ENCODE results near the gene PPP1R12B.
"Not testable (repeated sequence)": the region's sequence is repeated elsewhere in the genome, so short reads cannot be mapped to it uniquely, and the experiment has no call there.

The PPP1R12B gene

GRCh38 chr1:202403381-202403780 is 54.9 kb downstream of the PPP1R12B start:
- DNase-seq, result not testable (repeated sequence)

GRCh38 chr1:202405928-202406327 is 57.4 kb downstream of the PPP1R12B start:
- no peak for DNase-seq

- not testable (repeated sequence) for DNase-seq
Measured at GRCh38 chr1:202406896-202407295, 58.4 kb downstream of the PPP1R12B start.

- DNase-seq, result not testable (repeated sequence)
Measured at GRCh38 chr1:202407378-202407777, 58.9 kb downstream of the PPP1R12B start.

- not testable (repeated sequence) for DNase-seq
Measured at GRCh38 chr1:202410251-202410650, 61.8 kb downstream of the PPP1R12B start.

- peak; percentile 30 for DNase-seq
Measured at GRCh38 chr1:202410854-202411357, 62.4 kb downstream of the PPP1R12B start.

GRCh38 chr1:202411422-202411821 is 62.9 kb downstream of the PPP1R12B start:
- DNase-seq, result no peak

GRCh38 chr1:202412421-202412820 is 63.9 kb downstream of the PPP1R12B start:
- not testable (repeated sequence) for DNase-seq

- DNase-seq, result peak; percentile 53
Measured at GRCh38 chr1:202416641-202417040, 68.1 kb downstream of the PPP1R12B start.

- DNase-seq, result peak; percentile 25
Measured at GRCh38 chr1:202417141-202417540, 68.6 kb downstream of the PPP1R12B start.

- DNase-seq, result not testable (repeated sequence)
Measured at GRCh38 chr1:202417762-202418201, 69.3 kb downstream of the PPP1R12B start.

GRCh38 chr1:202419731-202420130 is 71.2 kb downstream of the PPP1R12B start:
- DNase-seq, result not testable (repeated sequence)

GRCh38 chr1:202420422-202421094 is 72.1 kb downstream of the PPP1R12B start:
- not testable (repeated sequence) for DNase-seq

GRCh38 chr1:202422709-202423108 is 74.2 kb downstream of the PPP1R12B start:
- DNase-seq, result not testable (repeated sequence)

- not testable (repeated sequence) for DNase-seq
Measured at GRCh38 chr1:202424260-202424659, 75.8 kb downstream of the PPP1R12B start.

- DNase-seq, result not testable (repeated sequence)
Measured at GRCh38 chr1:202430111-202430510, 81.6 kb downstream of the PPP1R12B start.

GRCh38 chr1:202432338-202432737 is 83.8 kb downstream of the PPP1R12B start:
- not testable (repeated sequence) for DNase-seq

- no peak for DNase-seq
Measured at GRCh38 chr1:202433155-202434043, 84.9 kb downstream of the PPP1R12B start.

GRCh38 chr1:202434059-202434458 is 85.6 kb downstream of the PPP1R12B start:
- no peak for DNase-seq

- no peak for DNase-seq
Measured at GRCh38 chr1:202438393-202439174, 90.1 kb downstream of the PPP1R12B start.

- no peak for DNase-seq
Measured at GRCh38 chr1:202439308-202439707, 90.8 kb downstream of the PPP1R12B start.

- DNase-seq, result not testable (repeated sequence)
Measured at GRCh38 chr1:202448140-202448539, 99.6 kb downstream of the PPP1R12B start.

Measured in fibroblast of skin of back (primary cell).